NCI-H2081 (cell line): Measurements from ENCODE around the gene SETDB1.

Experiments
- DNase-seq, 2 experiments: peaks; one replicate each; lab custom pipeline; 2025; lab: John Stamatoyannopoulos, UW

SETDB1 gene

DNA sequence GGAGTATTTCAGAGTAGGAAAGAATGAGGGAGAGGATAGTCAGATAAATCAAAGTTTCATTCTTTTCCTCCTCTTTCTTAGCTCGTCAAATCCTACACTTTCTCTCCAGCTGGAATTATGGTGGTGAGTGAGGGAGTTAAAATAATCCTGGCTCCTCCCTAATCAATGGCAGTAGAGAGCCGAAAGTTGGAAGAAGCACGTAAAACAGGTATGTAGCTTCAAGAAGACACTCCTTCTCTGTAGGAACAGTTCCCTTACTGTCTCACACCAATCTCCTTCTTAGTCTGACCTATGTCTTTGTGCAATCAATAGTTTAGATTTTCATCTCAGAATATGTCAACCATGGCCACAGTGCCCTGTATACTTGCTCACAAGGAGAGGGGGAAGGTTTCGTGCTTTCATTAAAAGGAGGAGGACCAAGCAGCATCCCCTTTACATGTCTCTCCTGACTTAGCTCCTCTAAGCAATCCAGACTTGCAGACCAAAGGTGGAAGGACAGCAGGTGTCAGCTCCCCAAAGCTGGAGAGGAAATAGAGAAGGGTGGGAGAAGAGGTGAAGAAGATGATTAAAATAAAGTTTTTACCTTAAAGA, 79.7 kb downstream of the SETDB1 start:
- no peak for DNase-seq

DNA sequence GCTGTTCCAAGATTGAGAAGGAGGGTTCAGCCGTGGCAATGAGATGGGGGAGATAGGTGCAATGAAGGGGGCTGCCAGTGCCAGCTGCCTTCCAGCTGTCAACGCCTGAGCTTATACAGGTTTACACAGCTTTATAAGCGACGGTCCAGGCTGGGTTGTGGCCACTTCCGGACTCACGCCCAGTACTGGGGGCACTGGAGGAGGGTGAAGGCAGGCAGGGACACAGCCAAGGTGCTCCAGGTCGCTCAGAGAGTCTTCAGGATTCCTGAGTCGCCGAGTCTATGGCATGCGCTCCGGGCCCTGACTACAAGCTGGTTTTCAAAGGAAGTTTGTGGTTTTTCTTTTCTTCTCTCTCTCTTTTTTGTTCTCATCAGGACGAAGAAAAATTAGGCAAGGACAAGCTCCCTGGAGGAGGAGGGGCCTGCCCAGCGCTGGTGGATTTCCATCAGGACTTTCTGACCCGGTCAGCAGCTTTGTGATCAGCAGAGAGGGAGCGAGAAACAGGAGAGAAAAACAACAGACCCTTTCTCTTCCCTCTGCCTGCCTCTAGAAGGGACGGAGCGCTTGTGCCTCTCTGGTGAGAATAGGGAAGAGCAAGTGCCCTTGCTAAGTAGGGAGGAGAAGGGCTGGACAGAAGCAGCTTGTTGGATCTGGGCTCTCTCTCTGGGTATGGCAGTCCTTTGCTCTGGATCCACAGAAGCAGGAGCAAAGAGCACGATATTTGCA, 80.3 kb downstream of the SETDB1 start, which contains the start of gene MINDY1:
MINDY1 (minus strand) TSS at position 576 of the 726 bp plus-strand sequence. CDS start 4,285 bp downstream, outside the sequence.
- peak; percentile 83 to 89 for DNase-seq

DNA sequence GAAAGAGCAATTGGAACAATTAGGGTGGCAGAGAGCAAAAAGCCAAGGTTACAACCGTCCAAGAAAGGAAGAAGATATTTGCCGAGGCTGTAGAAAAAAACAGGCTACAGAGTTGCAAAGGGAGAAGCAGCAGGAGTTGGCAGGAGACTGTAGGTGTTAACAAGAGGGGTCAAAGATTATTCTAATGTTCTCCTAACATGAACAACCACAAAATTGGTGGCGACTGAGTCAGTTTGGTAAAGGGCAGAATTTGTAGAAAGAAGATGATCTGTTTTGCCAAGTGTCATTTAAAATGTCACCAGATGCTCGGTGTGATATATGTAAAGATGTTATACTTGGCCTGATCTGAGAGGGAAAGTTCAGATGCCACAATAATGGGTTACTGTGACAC, 81.7 kb downstream of the SETDB1 start:
- no peak for DNase-seq

DNA sequence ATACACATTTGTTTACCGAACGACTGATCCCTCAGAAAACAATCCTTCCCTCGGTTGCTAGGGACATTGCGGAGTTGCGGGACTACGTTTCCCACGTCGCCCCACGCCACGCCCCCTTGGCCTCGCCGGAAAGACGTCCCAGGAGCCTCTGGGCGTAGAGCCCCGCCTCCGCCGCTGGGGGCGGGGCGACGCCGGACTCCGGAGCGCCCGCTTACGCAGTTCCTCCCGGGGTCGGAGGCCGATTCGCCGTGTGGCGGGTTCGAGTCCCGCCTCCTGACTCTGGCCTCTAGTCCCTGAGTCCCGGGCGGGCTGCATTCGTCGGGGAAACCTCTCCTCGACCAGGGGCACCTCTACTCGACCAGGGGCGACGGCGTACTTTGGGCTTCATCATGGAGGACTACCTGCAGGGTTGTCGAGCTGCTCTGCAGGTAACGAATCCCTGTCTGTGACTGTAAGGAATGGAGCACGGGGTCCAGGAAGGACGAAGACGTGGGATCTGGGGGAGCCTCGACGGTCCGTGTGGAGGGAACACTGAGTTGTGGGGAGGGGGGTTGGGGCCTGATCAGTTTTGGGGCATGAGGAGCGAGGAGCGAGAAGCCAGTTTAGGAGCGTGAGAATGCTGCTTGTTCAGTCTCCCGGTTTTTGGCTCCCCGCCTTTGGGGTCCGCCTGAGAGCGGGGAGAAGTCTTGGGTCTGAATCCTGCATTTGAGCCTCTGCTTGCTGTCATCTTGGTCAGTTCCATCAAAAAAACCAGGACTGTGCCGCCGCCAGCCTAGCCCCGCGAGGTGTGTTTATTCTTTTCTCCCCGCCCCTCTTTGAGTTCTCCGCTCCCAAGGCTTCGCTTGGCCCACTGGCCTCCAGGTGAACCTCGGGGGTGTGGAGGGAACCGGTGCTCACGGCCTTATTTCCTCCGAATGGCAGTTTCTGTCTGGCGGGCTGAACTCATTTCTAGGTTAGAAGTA, 82.4 kb downstream of the SETDB1 start, which contains the start of gene PRUNE1:
PRUNE1 (plus strand) TSS at position 206 of the 962 bp plus-strand sequence; CDS start at position 390, 184 bp downstream.
- peak; percentile 99 for DNase-seq

DNA sequence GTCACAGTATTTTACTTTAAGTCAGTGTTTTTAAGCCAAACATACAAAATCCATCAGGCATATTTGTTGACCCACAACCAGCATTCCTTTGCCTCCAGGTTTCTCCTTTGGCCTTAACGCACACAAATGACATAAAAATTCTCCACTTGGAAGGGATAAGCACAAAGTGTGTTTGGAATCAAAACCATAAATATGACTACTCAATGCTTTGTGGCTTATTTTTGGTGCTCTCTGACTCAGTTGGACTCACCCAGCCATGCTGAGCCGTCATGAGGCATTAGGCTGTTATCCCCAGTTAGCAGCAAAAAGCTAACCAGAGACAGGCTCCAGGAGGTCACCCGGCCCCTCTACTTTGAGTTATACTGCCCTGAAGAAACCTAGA, 83.0 kb downstream of the SETDB1 start:
- no peak for DNase-seq

DNA sequence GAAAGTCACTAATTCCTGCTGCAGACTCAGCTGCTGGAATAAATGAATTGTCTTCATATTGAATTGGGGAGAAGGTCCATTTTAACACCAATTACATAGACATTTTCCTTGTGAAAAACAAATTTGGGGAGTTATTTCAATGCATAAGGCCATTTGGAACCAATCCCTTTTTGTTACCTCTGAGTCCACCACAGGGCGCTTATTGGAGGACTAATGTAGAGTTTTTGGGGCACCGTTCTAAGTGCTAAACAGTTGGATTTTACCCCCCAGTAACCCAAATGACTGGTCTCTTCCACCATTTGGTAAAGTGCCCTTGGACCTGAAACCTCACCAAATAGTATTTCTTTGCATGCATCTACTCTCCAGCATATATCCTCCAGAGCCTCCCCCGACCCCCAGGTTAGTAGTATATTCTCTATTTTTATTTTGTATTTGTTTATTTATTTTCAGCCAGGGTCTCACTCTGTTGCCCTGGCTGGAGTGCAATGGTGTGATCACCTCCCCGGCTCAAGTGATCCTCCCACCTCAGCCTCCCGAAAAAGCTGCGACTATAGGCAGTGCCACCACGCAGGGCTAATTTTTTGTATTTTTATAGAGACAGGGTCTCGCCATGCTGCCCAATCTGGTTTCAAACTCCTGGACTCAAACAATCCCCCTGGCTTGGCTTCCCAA, 83.6 kb downstream of the SETDB1 start:
- DNase-seq = no peak

DNA sequence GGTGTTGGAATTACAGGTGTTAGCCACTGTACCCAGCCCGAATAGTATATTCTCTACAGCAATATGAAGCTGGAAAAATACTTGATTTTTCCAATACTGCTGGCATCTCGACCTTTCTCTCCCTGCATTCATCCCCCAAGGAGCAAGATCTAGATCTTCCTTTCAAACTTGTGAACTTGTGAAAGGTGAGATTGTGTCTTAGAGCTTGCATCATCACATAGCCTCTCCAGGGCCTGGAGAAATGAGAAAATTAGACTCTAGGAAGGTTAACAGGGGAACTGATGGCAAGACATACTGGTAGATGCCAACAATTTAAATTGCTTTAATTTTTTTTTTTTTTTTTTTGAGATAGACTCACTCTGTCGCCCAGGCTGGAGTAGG, 84.2 kb downstream of the SETDB1 start:
- no peak for DNase-seq

DNA sequence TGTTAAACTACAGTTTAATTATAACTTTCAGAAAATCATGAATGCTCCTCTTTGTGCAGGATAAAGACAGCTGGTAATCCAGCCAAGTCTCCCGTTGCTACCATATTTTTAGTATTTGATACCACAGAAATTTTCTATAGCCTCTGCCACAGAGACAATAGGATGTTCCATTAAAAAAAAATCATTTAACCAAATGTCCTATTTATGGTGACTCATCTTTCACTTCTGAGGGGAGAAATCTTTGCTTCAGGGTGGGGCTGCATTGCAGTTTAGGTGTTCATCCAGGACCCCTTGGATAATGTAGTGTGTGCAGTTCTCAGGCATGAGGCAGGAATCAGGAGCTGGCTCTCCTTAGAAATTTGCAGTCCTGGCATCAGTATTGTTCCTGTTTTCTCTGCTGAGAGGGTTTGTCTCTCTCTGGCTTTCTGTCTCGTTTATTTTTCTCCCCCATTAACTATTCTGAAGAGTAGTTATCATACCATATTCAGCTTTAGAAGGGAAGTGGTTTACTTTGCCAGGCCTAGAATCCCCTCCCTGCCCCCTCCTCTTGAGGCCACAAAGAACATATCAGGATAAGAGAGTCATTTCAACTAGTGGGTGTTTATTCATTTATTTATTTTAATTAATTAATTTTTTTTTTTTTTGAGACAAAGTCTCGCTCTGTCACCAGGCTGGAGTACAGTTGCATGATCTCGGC, 85.1 kb downstream of the SETDB1 start:
- no peak for DNase-seq

DNA sequence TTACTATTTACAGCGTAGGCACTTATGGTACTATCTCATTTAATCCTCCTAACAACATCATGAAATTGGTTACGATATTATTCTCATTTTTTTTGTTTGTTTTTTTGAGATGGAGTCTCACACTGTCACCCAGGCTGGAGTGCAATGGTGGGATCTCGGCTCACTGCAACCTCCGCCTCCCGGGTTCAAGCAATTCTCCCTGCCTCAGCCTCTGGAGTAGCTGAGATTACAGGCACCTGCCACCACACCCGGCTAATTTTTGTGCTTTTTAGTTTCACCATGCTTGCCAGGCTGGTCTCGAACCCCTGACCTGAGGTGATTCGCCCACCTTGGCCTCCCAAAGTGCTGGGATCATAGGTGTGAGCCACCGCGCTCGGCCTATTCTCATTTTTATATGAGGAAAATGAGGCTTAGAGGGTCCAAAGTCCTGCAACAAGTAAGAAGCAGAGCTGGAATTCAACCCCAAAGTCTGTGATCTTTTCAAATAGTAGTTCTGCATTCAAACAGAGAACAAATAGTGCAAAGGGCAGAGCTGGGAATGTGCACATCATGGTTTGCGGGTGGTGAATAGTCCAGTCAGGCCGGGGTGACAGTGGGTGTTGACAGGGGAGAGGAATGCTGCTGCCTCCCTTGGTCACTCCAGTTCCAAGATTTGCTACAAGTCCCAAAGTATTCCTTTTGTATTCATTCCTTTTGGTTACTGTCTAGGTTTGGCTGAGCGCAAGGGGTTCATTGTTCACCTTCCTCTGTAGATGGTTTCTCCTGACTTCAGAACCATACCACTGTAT, 86.7 kb downstream of the SETDB1 start:
- DNase-seq = no peak

DNA sequence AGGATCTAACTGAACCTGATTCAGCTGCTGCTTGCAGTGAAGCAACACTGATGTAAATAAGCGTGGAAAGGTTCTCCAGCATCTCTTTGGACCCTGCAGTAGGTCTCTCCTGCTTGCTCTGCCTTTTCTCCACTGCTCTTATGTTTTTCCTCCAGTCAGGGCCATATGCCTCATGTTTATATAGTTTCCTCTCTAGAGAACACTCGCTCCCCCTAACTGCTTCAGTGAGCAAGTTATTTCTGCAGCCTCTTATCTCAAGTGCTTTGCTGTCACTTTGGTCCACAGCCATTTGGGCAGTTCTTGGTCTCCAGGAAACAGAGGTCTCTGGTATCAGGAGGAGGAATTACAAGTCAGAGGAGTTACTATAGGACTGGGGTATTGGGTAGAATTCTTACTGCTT, 87.4 kb downstream of the SETDB1 start:
- no peak for DNase-seq
